Stimulated activated CD4-positive, alpha-beta T cell treated with anti-CD3 and anti-CD28 coated beads, TNF-alpha, amount 100 ng/mL, for 24 hours (primary cell): Measurements from ENCODE around the gene PDF.

Experiments used
- DNase-seq, 3 experiments: peaks; one replicate each; pipeline ENCODE4 v3.0.0-alpha.2; 2020; ENCODE audit warnings: low read depth in 3 of 3

The PDF gene

DNA sequence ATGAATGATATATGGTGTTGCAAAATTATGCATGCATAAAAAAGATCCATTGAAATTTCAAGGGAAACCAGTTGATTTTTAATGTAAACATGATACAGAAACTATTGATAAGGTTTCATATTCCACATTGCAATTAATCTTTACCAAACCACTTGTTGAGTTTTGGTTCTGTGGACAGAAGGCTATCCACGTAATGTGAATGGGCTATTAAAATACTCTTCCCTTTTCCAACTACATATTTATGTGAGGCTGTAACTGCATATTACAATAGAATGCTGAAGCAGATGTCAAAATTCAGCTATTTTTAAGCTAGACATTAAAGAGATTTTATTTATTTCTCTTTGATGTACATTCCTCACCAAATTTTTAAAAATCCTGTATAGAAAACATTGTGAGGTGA is 53.0 kb downstream of the PDF start:
- no peak for DNase-seq
